Measurements from ENCODE around the gene TMEM247.

DNA sequence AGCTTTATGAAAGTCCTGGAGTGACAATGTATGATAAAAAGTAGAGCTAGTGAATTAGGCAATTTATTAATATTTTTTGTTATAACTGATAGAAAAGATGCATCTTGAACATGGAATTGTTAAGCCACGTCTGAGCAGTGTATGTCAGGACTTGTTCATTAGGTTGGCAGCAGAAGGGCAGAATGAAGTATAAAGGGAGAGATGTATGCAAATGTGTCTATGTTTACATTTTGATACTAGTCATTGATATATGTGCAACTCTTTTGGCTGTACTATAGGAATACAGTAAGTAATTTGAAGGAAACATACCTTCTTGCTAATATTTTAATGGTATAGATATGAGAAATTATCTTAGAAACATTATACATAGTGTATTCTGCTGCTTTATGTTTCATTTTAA, 49.0 kb upstream of the TMEM247 start:
- TF ChIP-seq, protein P1, sequence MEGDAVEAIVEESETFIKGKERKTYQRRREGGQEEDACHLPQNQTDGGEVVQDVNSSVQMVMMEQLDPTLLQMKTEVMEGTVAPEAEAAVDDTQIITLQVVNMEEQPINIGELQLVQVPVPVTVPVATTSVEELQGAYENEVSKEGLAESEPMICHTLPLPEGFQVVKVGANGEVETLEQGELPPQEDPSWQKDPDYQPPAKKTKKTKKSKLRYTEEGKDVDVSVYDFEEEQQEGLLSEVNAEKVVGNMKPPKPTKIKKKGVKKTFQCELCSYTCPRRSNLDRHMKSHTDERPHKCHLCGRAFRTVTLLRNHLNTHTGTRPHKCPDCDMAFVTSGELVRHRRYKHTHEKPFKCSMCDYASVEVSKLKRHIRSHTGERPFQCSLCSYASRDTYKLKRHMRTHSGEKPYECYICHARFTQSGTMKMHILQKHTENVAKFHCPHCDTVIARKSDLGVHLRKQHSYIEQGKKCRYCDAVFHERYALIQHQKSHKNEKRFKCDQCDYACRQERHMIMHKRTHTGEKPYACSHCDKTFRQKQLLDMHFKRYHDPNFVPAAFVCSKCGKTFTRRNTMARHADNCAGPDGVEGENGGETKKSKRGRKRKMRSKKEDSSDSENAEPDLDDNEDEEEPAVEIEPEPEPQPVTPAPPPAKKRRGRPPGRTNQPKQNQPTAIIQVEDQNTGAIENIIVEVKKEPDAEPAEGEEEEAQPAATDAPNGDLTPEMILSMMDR (IDR thresholded peaks at IDR 0.05): no peak
- no peak for TF ChIP-seq POLR2AphosphoS5 (IDR thresholded peaks at IDR 0.05)
